Panc1 (cell line): ENCODE data around the gene ADARB2. TPM values are rescaled to one million over a fixed set of nuclear protein-coding genes. Genes with fewer than 3 reads are reported as not detected.

ENCODE experiments used
- ATAC-seq: fragments of 200-7000 bp; cut with Tn5 transposase; 2 replicates; pipeline ENCODE4 v1.9.1; 2020; ENCODE audit warnings: mild to moderate bottlenecking, moderate library complexity
- BruUV-seq: library from RNA; stranded (reverse); fragments of 400-500 nt; replicated peaks from 2 replicates; lab custom pipeline; 2021; lab: Mats Ljungman, UMichigan
- CTCF ChIA-PET: fragments of 300-600 bp; sonication (Branson Sonifier 250); formaldehyde crosslinking; loops from one replicate; lab custom pipeline; 2022; ENCODE audit warnings: antibody characterized with exemption; lab: Charles Lee
- POLR2A ChIA-PET: fragments of 300-600 bp; sonication (Branson Sonifier 250); formaldehyde crosslinking; loops from one replicate; lab custom pipeline; 2022; ENCODE audit warnings: antibody characterized with exemption; lab: Charles Lee
- DNase-seq: peaks from one replicate; pipeline ENCODE4 v3.0.0-alpha.2; 2010; ENCODE audit warnings: low read depth, low spot score
- H3K27ac ChIP-seq: 2 replicates; pipeline ENCODE4 v1.5.1; 2011; ENCODE audit warnings: mild to moderate bottlenecking, low read length, inconsistent platforms
- H3K27me3 ChIP-seq: fragments of 200-500 bp; sonication (Bioruptor generic); 2 replicates; pipeline ENCODE4 v1.6.0; 2014; ENCODE audit warnings: low read length, inconsistent platforms; ENCODE audit not compliant: control insufficient read depth, insufficient read depth
- H3K36me3 ChIP-seq: fragments of 200-500 bp; sonication (Bioruptor generic); 2 replicates; pipeline ENCODE4 v1.5.1; 2014; ENCODE audit warnings: inconsistent platforms, mild to moderate bottlenecking, low read length, moderate library complexity; ENCODE audit not compliant: control insufficient read depth, insufficient read depth
- H3K4me1 ChIP-seq: 2 replicates; pipeline ENCODE4 v1.5.1; 2011; ENCODE audit warnings: inconsistent platforms, mild to moderate bottlenecking, low read length, moderate library complexity; ENCODE audit not compliant: control insufficient read depth, insufficient read depth
- H3K4me3 ChIP-seq, 2 experiments: 2 replicates each; pipeline ENCODE4 v1.5.1; 2011 to 2012; ENCODE audit warnings: low read depth in 2 of 2, low read length in 2 of 2, mild to moderate bottlenecking in 2 of 2, inconsistent platforms in 1 of 2, moderate library complexity in 1 of 2
- H3K9me3 ChIP-seq: fragments of 200-500 bp; sonication (Bioruptor generic); 2 replicates; pipeline ENCODE4 v1.5.1; 2014; ENCODE audit warnings: low read depth, mild to moderate bottlenecking, inconsistent platforms, low read length, moderate library complexity; ENCODE audit not compliant: control insufficient read depth, insufficient read depth
- POLR2AphosphoS5 ChIP-seq: IDR thresholded peaks from 2 replicates; pipeline ENCODE4 v1.6.1; 2012; ENCODE audit warnings: mild to moderate bottlenecking, low read depth, low read length, moderate library complexity
- REST ChIP-seq, 2 experiments: IDR thresholded peaks; 2 replicates each; pipeline ENCODE4 v1.6.1; 2011 to 2012; ENCODE audit warnings: low read depth in 2 of 2, control low read depth in 1 of 2, low read length in 1 of 2, mild to moderate bottlenecking in 1 of 2, moderate library complexity in 1 of 2; ENCODE audit not compliant: insufficient read depth in 1 of 2
- SIN3A ChIP-seq: IDR thresholded peaks from 2 replicates; pipeline ENCODE4 v1.6.1; 2012; ENCODE audit warnings: low read depth, mild to moderate bottlenecking, low read length, moderate library complexity, borderline replicate concordance; ENCODE audit not compliant: insufficient read depth
- TCF7L2 ChIP-seq: IDR thresholded peaks from 2 replicates; pipeline ENCODE4 v1.6.1; 2011; ENCODE audit warnings: mild to moderate bottlenecking, low read depth, low read length, inconsistent platforms
- in situ Hi-C: cut with HindIII; loops from 2 replicates; pipeline ENCODE4 v1.10.0; 2016; ENCODE audit warnings: low sequenced_read_pairs, low pct_unique_long_range_greater_than_20kb
- intact Hi-C: fragments of 100-400 bp; cut with micrococcal nuclease; formaldehyde crosslinking; loops from one replicate; pipeline ENCODE4 v1.10.0; 2022; ENCODE audit not compliant: unreplicated experiment
- total RNA-seq: library from RNA; stranded (reverse); gene quantifications from one replicate; pipeline ENCODE4 v1.2.1, GENCODE V29; 2021; ENCODE audit not compliant: unreplicated experiment
- TF ChIP-seq, protein P1 (sequence below): fragments of 450-650 bp; IDR thresholded peaks from 2 replicates; pipeline ENCODE4 v1.5.1; 2017; ENCODE audit warnings: mild to moderate bottlenecking

Gene ADARB2
- total RNA-seq, 1 experiment from 2014 or later = 0.31 TPM

GRCh38 chr10:1187151-1187854, 550.0 kb downstream of the ADARB2 start:
- Histone ChIP-seq H3K27ac (no peak overlapping the region), H3K4me3 (no peak overlapping the region), H3K9me3 (no peaks in the 10 kb centered on the region), H3K36me3 (no peaks in the 10 kb centered on the region), H3K27me3 (no peaks in the 10 kb centered on the region), H3K4me1 (no peaks in the 10 kb centered on the region)
- TF ChIP-seq REST (IDR thresholded peaks at IDR 0.05; ENCODE audit: insufficient read depth in 1 of 2, low read depth in 2 of 2, low read length in 1 of 2) (no peak), TCF7L2 (no peak), SIN3A (no peak), POLR2AphosphoS5 (no peak)
- TF ChIP-seq, protein P1, sequence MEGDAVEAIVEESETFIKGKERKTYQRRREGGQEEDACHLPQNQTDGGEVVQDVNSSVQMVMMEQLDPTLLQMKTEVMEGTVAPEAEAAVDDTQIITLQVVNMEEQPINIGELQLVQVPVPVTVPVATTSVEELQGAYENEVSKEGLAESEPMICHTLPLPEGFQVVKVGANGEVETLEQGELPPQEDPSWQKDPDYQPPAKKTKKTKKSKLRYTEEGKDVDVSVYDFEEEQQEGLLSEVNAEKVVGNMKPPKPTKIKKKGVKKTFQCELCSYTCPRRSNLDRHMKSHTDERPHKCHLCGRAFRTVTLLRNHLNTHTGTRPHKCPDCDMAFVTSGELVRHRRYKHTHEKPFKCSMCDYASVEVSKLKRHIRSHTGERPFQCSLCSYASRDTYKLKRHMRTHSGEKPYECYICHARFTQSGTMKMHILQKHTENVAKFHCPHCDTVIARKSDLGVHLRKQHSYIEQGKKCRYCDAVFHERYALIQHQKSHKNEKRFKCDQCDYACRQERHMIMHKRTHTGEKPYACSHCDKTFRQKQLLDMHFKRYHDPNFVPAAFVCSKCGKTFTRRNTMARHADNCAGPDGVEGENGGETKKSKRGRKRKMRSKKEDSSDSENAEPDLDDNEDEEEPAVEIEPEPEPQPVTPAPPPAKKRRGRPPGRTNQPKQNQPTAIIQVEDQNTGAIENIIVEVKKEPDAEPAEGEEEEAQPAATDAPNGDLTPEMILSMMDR = no peak
- intact Hi-C loops (no loop called here), in situ Hi-C loops (no loop called here)
- no TSS peak for BruUV-seq
- ChIA-PET POLR2A (no interaction called here), CTCF (interaction anchor here (0.7 kb wide), 1 partner anchor 10 kb away, joined by 3 read pairs; no protein-coding TSS in a partner anchor)
- ATAC-seq (no peak), DNase-seq (no peak)

DNA sequence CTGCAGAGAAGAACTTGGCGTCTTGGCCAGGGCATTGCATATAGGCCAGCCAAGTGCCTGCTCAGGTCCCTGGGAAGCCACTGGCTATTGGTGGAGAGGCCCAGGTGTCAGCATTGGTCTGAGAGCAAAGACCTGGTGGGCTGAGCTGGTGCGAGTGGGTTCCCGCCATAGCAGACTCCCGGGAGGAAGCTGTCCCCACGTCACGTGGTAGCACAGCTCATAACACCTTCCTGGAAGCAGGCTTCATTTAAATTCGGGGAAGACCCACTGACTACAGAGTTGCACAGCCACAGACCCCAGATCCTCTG, 550.7 kb downstream of the ADARB2 start:
- TF ChIP-seq POLR2AphosphoS5 (no peak), TCF7L2 (no peak)
- TF ChIP-seq, protein P1 = no peak
- in situ Hi-C loops = no loop called here
- no TSS peak for BruUV-seq

More for the DNA sequence above, 550.7 kb downstream of the ADARB2 start:
- ATAC-seq (no peak), DNase-seq (no peak)
- no peak overlapping the region for H3K27ac ChIP-seq
- no peaks in the 10 kb centered on the region for H3K4me1 ChIP-seq
- intact Hi-C loops = no loop called here
- H3K27me3 ChIP-seq = no peaks in the 10 kb centered on the region
- no peak overlapping the region for H3K4me3 ChIP-seq
- ChIA-PET CTCF (interaction anchor here (0.7 kb wide), 1 partner anchor 10 kb away, joined by 3 read pairs; no protein-coding TSS in a partner anchor), POLR2A (interaction anchor here (0.6 kb wide), 1 partner anchor 19 kb away, joined by 5 read pairs; no protein-coding TSS in a partner anchor)
- H3K36me3 ChIP-seq = no peaks in the 10 kb centered on the region
- H3K9me3 ChIP-seq = no peaks in the 10 kb centered on the region
